Hepatocyte (in vitro differentiated cells): ENCODE measurements around the gene KIAA0825. TPM values are rescaled to one million over a fixed set of nuclear protein-coding genes. Genes with fewer than 3 reads are reported as not detected.
A peak's percentile ranks its signal among the peaks of the same experiment; 100 is the strongest.

ENCODE experiments used
- DNase-seq: peaks from one replicate; pipeline ENCODE4 v3.0.0-alpha.2; 2016; ENCODE audit warnings: low spot score
- H2AFZ ChIP-seq: fragments of 200-600 bp; sonication (generic); 2 replicates; pipeline ENCODE4 v1.6.0; 2016; ENCODE audit warnings: antibody characterized with exemption, mild to moderate bottlenecking
- H3K27ac ChIP-seq: fragments of 200-600 bp; sonication (generic); 2 replicates; pipeline ENCODE4 v1.5.1; 2016; ENCODE audit warnings: mild to moderate bottlenecking
- H3K27me3 ChIP-seq: fragments of 200-600 bp; sonication (generic); 2 replicates; pipeline ENCODE4 v1.6.1; 2016
- H3K36me3 ChIP-seq: fragments of 200-600 bp; sonication (generic); replicated peaks from 2 replicates; pipeline ENCODE4 v1.5.1; 2016; ENCODE audit warnings: low read depth; ENCODE audit not compliant: insufficient read depth
- H3K4me1 ChIP-seq: fragments of 200-600 bp; sonication (generic); 2 replicates; pipeline ENCODE4 v1.5.1; 2016; ENCODE audit warnings: mild to moderate bottlenecking, moderate library complexity; ENCODE audit not compliant: insufficient read depth
- H3K4me2 ChIP-seq: fragments of 200-600 bp; sonication (generic); 2 replicates; pipeline ENCODE4 v1.6.0; 2016
- H3K4me3 ChIP-seq: fragments of 200-600 bp; sonication (generic); 2 replicates; pipeline ENCODE4 v1.5.1; 2016; ENCODE audit warnings: mild to moderate bottlenecking
- H3K79me2 ChIP-seq: fragments of 200-600 bp; sonication (generic); 2 replicates; pipeline ENCODE4 v1.6.0; 2017; ENCODE audit warnings: mild to moderate bottlenecking
- H3K9me2 ChIP-seq: fragments of 200-600 bp; sonication (generic); replicated peaks from 2 replicates; pipeline ENCODE4 v1.6.0; 2017; ENCODE audit warnings: mild to moderate bottlenecking; ENCODE audit not compliant: insufficient read depth
- H3K9me3 ChIP-seq: fragments of 200-600 bp; sonication (generic); 2 replicates; pipeline ENCODE4 v1.5.1; 2016; ENCODE audit warnings: low read depth, mild to moderate bottlenecking
- H4K20me1 ChIP-seq: fragments of 200-600 bp; sonication (generic); 2 replicates; pipeline ENCODE4 v1.6.0; 2016; ENCODE audit warnings: mild to moderate bottlenecking; ENCODE audit not compliant: insufficient read depth, poor library complexity, severe bottlenecking
- EZH2 ChIP-seq: fragments of 200-600 bp; sonication (generic); IDR thresholded peaks from 2 replicates; pipeline ENCODE4 v1.6.1; 2016; ENCODE audit warnings: antibody characterized with exemption, mild to moderate bottlenecking, borderline replicate concordance
- EZH2phosphoT487 ChIP-seq: fragments of 200-600 bp; sonication (generic); IDR thresholded peaks from one replicate; pipeline ENCODE4 v1.6.1; 2018; ENCODE audit warnings: antibody characterized with exemption, mild to moderate bottlenecking, low read depth, moderate library complexity; ENCODE audit not compliant: unreplicated experiment, severe bottlenecking
- WGBS: methylation state at CpG from one replicate; pipeline ENCODE4 v1.1.6; 2016; ENCODE audit warnings: low lambda C conversion rate; ENCODE audit errors: missing lambda C conversion rate; 5-methylcytosine and 5-hydroxymethylcytosine counted together
- polyA plus RNA-seq: library from polyadenylated mRNA; unstranded; fragments of >200 nt; fragmentation: Nextera tagmentation; extraction: Ambion mirVana; gene quantifications from 2 replicates; pipeline ENCODE4 v1.2.1, GENCODE V29; 2016
- total RNA-seq: library from RNA; depleted of rRNA; stranded (reverse); fragments of >200 nt; gene quantifications from 2 replicates; pipeline ENCODE4 v1.2.3, GENCODE V29; 2014
- TF ChIP-seq, protein P1 (sequence below): fragments of 200-600 bp; sonication (generic); IDR thresholded peaks from 2 replicates; pipeline ENCODE4 v1.5.1; 2016; ENCODE audit warnings: antibody characterized with exemption, mild to moderate bottlenecking; ENCODE audit not compliant: poor library complexity

Gene KIAA0825
- total and polyA plus RNA-seq, 2 experiments from 2014 or later, result 2.1 to 4.5 TPM

DNA sequence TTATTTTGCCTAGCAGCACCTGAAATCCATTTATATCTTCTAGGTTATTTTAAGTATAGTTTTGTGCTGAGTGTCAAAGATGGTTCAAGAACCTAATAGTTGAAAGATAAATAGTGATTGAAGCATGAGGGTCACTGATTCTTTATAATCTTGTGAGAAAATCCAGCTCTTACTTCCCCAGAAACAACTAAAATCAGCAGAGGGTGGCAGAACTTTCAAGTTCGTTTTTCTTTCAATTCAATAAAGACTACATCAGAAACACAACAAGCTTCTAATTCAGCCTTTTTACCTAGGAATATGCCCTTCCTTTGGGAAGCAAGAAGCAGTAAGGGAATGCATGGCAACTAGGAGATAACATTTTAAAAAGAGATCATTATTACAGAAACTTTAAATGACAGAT is 202.6 kb downstream of the KIAA0825 start:
- Histone ChIP-seq H4K20me1 (no peaks in the 10 kb centered on the region), H3K9me3 (no peaks in the 10 kb centered on the region), H3K4me1 (no peaks in the 10 kb centered on the region), H3K79me2 (no peaks in the 10 kb centered on the region), H3K4me3 (no peak overlapping the region), H2AFZ (no peak overlapping the region), H3K36me3 (no peaks in the 10 kb centered on the region), H3K4me2 (no peak overlapping the region), H3K27ac (no peak overlapping the region), H3K27me3 (no peaks in the 10 kb centered on the region), H3K9me2 (no peaks in the 10 kb centered on the region)
- TF ChIP-seq, protein P1, sequence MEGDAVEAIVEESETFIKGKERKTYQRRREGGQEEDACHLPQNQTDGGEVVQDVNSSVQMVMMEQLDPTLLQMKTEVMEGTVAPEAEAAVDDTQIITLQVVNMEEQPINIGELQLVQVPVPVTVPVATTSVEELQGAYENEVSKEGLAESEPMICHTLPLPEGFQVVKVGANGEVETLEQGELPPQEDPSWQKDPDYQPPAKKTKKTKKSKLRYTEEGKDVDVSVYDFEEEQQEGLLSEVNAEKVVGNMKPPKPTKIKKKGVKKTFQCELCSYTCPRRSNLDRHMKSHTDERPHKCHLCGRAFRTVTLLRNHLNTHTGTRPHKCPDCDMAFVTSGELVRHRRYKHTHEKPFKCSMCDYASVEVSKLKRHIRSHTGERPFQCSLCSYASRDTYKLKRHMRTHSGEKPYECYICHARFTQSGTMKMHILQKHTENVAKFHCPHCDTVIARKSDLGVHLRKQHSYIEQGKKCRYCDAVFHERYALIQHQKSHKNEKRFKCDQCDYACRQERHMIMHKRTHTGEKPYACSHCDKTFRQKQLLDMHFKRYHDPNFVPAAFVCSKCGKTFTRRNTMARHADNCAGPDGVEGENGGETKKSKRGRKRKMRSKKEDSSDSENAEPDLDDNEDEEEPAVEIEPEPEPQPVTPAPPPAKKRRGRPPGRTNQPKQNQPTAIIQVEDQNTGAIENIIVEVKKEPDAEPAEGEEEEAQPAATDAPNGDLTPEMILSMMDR, result no peak
- no peak for TF ChIP-seq EZH2
- TF ChIP-seq EZH2phosphoT487, result no peak
- DNase-seq, result no peak
- WGBS, result 57% methylated on average over 1 of the region's 1 CpG

DNA sequence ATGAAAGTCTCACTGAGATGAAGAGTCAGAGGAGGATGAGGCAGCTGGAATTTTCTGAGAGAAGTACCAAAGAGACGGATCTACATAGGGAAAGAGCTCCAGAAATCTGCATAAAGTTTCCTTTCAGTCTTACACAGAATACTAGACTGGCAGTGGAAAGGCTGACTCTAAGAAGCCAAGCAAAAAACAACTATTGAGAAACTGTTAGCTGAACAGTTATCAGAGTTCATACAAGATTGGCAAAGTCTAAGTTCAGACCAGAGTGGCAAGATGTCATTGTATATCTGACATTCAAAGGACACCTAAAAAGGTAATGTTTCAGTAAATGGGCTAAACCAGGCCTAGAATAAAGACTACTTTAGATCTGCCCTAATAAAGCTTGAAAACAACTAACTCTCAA is 209.0 kb downstream of the KIAA0825 start:
- Histone ChIP-seq H3K27ac (no peak overlapping the region), H2AFZ (no peak overlapping the region), H3K4me1 (no peaks in the 10 kb centered on the region), H3K9me2 (no peaks in the 10 kb centered on the region), H3K36me3 (no peaks in the 10 kb centered on the region), H3K4me3 (no peak overlapping the region), H3K9me3 (no peaks in the 10 kb centered on the region), H4K20me1 (no peaks in the 10 kb centered on the region), H3K79me2 (no peaks in the 10 kb centered on the region), H3K27me3 (no peaks in the 10 kb centered on the region), H3K4me2 (no peak overlapping the region)
- TF ChIP-seq, protein P1, result no peak
- no peak for TF ChIP-seq EZH2
- no peak for TF ChIP-seq EZH2phosphoT487
- no peak for DNase-seq
- WGBS, result 100% methylated on average over 1 of the region's 1 CpG

DNA sequence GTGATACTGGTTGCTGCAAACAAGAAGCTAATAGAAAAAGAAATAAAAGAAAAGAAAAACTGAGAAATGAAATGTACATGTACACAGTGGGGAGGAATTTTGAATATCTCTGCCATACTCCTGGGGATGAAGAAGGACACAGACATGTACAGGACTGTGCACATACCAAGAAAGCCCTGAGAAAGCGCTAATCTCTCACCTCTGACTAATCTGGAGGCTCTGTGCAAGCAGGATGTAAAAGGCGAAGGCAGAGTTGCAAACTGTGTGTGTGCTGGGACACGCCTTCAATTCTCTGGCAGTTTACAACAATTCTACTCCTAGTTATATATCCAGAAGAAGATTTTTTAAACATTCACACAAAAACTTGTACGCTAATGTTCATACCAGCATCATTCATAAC is 211.4 kb downstream of the KIAA0825 start:
- TF ChIP-seq EZH2phosphoT487, result no peak
- no peak for TF ChIP-seq EZH2
- TF ChIP-seq, protein P1, result no peak
- 81% methylated on average over 4 of the region's 4 CpGs for WGBS
- Histone ChIP-seq H3K36me3 (no peaks in the 10 kb centered on the region), H3K79me2 (no peaks in the 10 kb centered on the region), H3K27me3 (no peaks in the 10 kb centered on the region), H3K4me3 (no peak overlapping the region), H3K4me2 (no peak overlapping the region), H3K27ac (no peak overlapping the region), H4K20me1 (no peaks in the 10 kb centered on the region), H2AFZ (no peak overlapping the region), H3K9me3 (no peaks in the 10 kb centered on the region), H3K4me1 (no peaks in the 10 kb centered on the region), H3K9me2 (no peaks in the 10 kb centered on the region)
- DNase-seq, result peak; percentile 7

DNA sequence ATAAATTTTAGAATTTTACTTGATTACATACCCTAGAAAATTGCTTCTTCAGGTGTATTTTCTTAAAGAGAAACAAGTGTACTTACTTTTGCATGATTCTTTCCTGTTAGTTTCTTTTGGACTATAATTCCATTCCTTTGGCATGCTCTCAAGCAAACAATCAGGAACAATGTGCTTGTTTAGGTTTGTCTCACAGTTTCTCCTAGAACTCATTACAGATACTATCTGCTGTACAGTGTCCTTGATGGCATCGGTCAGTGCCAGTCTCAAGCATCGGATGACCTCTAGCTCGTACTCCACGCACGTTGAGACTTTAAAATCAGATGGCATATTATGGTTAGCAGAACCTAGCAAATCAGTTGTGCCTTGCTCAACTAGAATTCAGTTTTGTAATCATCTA is 214.9 kb downstream of the KIAA0825 start:
- Histone ChIP-seq H3K9me2 (no peaks in the 10 kb centered on the region), H3K4me1 (no peaks in the 10 kb centered on the region), H3K79me2 (no peaks in the 10 kb centered on the region), H3K4me3 (no peak overlapping the region), H3K36me3 (no peaks in the 10 kb centered on the region), H3K27ac (no peak overlapping the region), H3K27me3 (no peaks in the 10 kb centered on the region), H3K4me2 (no peak overlapping the region), H4K20me1 (no peaks in the 10 kb centered on the region), H3K9me3 (no peaks in the 10 kb centered on the region), H2AFZ (no peak overlapping the region)
- WGBS, result 93% methylated on average over 5 of the region's 5 CpGs
- DNase-seq, result no peak
- TF ChIP-seq, protein P1, result no peak
- TF ChIP-seq EZH2, result no peak
- no peak for TF ChIP-seq EZH2phosphoT487
